Measurements from ENCODE around the gene GRB10. TPM values are rescaled to one million over a fixed set of nuclear protein-coding genes. Genes with fewer than 3 reads are reported as not detected.

The GRB10 gene
- total RNA-seq, 1 donor from 2014 or later, result not detected

GRCh38 chr7:50629238-50629901 is 153.3 kb downstream of the GRB10 start:
- POLR2A ChIA-PET, result no interaction called here
- ATAC-seq (ENCODE audit: low read depth), result no peak
- H3K27ac Mint-ChIP-seq, result no peak overlapping the region

GRCh38 chr7:50628434-50629084 is 154.1 kb downstream of the GRB10 start:
- CTCF ChIA-PET, result interaction anchor here (1.2 kb wide), 1 partner anchor 11 kb away, joined by 3 read pairs; no protein-coding TSS in a partner anchor
- peaks cover 2% of the 10 kb centered on the region for H3K27me3 Mint-ChIP-seq
- no peaks in the 10 kb centered on the region for H3K9me3 Mint-ChIP-seq
- H3K27ac Mint-ChIP-seq, result no peak overlapping the region
- DNase-seq (no peak), ATAC-seq (ENCODE audit: low read depth) (no peak)
- no peak for TF ChIP-seq CTCF (IDR thresholded peaks at IDR 0.05)
- POLR2A ChIA-PET, result no interaction called here
- no peaks in the 10 kb centered on the region for H3K36me3 Mint-ChIP-seq (ENCODE audit: low read depth)
- intact Hi-C loops (cut with micrococcal nuclease), result no loop called here
- no peak overlapping the region for H3K4me3 Mint-ChIP-seq
- H3K4me1 Mint-ChIP-seq, result peaks cover 14% of the 10 kb centered on the region

More at GRCh38 chr7:50629238-50629901, 153.3 kb downstream of the GRB10 start:
- Mint-ChIP-seq H3K9me3 (no peaks in the 10 kb centered on the region), H3K4me1 (peaks cover 14% of the 10 kb centered on the region), H3K36me3 (ENCODE audit: low read depth) (no peaks in the 10 kb centered on the region), H3K4me3 (no peak overlapping the region), H3K27me3 (peaks cover 6% of the 10 kb centered on the region)
- CTCF ChIA-PET, result interaction anchor here (1.2 kb wide), 2 partner anchors 12 to 17 kb away, joined by 3 read pairs; no protein-coding TSS in a partner anchor
- no peak for DNase-seq
- TF ChIP-seq CTCF (IDR thresholded peaks at IDR 0.05), result no peak
- intact Hi-C loops (cut with micrococcal nuclease), result no loop called here

GRCh38 chr7:50627824-50628361 is 154.8 kb downstream of the GRB10 start:
- no peaks in the 10 kb centered on the region for H3K9me3 Mint-ChIP-seq
- H3K36me3 Mint-ChIP-seq (ENCODE audit: low read depth), result no peaks in the 10 kb centered on the region
- ChIA-PET CTCF (no interaction called here), POLR2A (no interaction called here)
- H3K27ac Mint-ChIP-seq, result no peak overlapping the region
- DNase-seq (no peak), ATAC-seq (ENCODE audit: low read depth) (no peak)
- intact Hi-C loops (cut with micrococcal nuclease), result no loop called here
- peaks cover 14% of the 10 kb centered on the region for H3K4me1 Mint-ChIP-seq
- TF ChIP-seq CTCF (IDR thresholded peaks at IDR 0.05), result no peak
- no peak overlapping the region for H3K4me3 Mint-ChIP-seq
- H3K27me3 Mint-ChIP-seq, result no peaks in the 10 kb centered on the region

GRCh38 chr7:50626286-50626685 is 156.4 kb downstream of the GRB10 start:
- H3K27me3 Mint-ChIP-seq, result no peaks in the 10 kb centered on the region
- ChIA-PET CTCF (interaction anchor here (1.3 kb wide), 1 partner anchor 534 kb away, joined by 4 read pairs; no protein-coding TSS in a partner anchor), POLR2A (no interaction called here)
- peaks cover 14% of the 10 kb centered on the region for H3K4me1 Mint-ChIP-seq
- no peak for TF ChIP-seq CTCF (IDR thresholded peaks at IDR 0.05)
- H3K27ac Mint-ChIP-seq, result no peak overlapping the region
- H3K36me3 Mint-ChIP-seq (ENCODE audit: low read depth), result no peaks in the 10 kb centered on the region
- no peak for ATAC-seq (ENCODE audit: low read depth)
- no peak overlapping the region for H3K4me3 Mint-ChIP-seq
- no peaks in the 10 kb centered on the region for H3K9me3 Mint-ChIP-seq
- intact Hi-C loops (cut with micrococcal nuclease), result no loop called here
- DNase-seq, result no peak

GRCh38 chr7:50625360-50625759 is 157.3 kb downstream of the GRB10 start:
- no peak for TF ChIP-seq CTCF (IDR thresholded peaks at IDR 0.05)
- Mint-ChIP-seq H3K27me3 (no peaks in the 10 kb centered on the region), H3K4me1 (peaks cover 14% of the 10 kb centered on the region), H3K9me3 (no peaks in the 10 kb centered on the region), H3K36me3 (ENCODE audit: low read depth) (no peaks in the 10 kb centered on the region), H3K27ac (no peak overlapping the region), H3K4me3 (no peak overlapping the region)
- DNase-seq (no peak), ATAC-seq (ENCODE audit: low read depth) (no peak)
- CTCF ChIA-PET, result interaction anchor here (1.3 kb wide), 1 partner anchor 533 kb away, joined by 4 read pairs; no protein-coding TSS in a partner anchor
- POLR2A ChIA-PET, result no interaction called here
- intact Hi-C loops (cut with micrococcal nuclease), result no loop called here

Measured in activated B cell treated with CpG ODN at 0.5 μM for 24 hours (primary cell).